Stimulated activated CD4-positive, alpha-beta T cell treated with anti-CD3 and anti-CD28 coated beads, Interleukin-4, amount 100 ng/mL, for 4 hours (primary cell): ENCODE results near the gene TPTE.
"Not testable (repeated sequence)": the region's sequence is repeated elsewhere in the genome, so short reads cannot be mapped to it uniquely, and the experiment has no call there.

Source experiments
- DNase-seq, 2 experiments: peaks; one replicate each; pipeline ENCODE4 v3.0.0-alpha.2; 2020

TPTE gene

DNA sequence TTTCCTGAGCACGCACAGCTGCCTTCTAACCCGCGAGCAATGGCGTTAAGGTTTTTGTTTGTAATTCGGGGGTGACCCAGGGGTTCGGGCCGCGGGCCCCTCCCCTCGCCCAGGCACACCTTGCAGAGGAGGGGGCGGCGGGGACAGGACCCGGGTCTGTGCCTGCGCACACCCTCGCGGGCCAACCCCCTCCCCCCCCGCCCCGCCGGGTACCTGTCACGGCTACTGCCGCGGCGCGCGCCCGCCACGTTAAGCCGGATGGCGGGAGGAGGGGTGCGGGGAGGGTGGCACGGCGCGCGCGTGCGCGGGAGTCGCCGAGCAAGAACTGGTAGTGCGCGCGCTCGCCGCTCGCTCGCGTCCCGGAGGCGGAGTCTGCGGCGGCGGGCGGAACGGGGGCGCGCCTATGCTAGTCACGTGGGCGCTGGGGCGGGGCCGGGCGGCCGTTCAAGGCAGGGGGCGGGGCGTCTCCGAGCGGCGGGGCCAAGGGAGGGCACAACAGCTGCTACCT, at the start of gene TPTE:
TSS of gene TPTE (plus strand) at position 493 of the 508 bp plus-strand sequence. CDS start 17,141 bp downstream, outside the sequence.
- no peak for DNase-seq

- not testable (repeated sequence) for DNase-seq
Observed at GRCh38 chr21:10471999-10472398, 49.4 kb upstream of the TPTE start.

DNA sequence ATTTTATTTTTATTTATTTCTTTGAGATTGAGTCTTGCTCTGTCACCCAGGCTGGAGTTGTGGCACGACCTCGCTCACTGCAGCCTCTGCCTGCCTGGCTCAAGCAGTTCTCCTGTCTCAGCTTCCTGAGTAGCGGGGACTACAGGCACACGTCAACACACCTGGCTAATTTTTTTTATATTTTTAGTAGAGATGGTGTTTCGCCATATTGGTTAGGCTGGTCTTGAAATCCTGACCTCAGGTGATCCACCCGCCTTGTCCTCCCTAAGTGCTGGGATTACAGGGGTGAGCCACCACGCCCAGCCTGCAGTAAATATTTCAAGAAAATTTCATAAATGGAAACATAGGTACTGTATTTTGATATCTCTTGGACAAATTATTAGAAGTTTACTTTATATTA, 43.6 kb upstream of the TPTE start:
- DNase-seq = not testable (repeated sequence)

DNA sequence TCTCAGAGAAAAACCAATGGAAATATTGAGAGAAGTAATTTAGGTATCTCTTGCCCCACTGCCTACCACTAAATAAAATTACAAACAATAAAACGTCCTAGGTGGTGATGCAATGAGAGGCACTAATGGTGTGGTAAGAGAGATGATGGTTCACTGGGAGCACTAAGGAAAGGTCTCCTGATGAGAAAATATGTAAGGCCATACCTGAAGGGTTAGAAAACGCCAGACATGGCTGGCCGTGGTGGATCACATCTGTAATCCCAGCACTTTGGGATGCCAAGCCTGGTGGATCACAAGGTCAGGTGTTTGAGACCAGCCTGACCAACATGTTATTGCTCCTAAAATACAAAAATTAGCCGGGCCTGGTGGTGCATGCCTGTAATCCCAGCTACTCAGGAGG, 41.5 kb upstream of the TPTE start:
- not testable (repeated sequence) for DNase-seq

DNA sequence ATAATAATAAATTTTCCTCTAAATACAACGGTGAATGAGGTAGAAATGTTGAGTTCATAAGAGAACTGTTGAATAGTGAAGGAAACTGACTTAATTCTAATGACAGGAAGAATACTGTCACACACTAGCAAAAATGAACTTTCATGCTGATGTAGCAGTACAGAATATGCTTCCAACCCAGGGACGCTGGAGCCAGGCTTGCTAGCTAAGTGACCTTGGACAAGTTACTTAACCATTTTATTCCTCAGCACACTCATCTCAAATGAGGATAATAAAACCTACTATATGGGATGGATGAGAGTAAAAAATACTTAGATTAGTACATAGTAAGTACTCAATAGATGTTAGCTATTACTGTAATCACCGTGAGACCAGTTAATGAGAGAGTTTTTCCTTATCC, 36.5 kb upstream of the TPTE start:
- DNase-seq = not testable (repeated sequence)

DNA sequence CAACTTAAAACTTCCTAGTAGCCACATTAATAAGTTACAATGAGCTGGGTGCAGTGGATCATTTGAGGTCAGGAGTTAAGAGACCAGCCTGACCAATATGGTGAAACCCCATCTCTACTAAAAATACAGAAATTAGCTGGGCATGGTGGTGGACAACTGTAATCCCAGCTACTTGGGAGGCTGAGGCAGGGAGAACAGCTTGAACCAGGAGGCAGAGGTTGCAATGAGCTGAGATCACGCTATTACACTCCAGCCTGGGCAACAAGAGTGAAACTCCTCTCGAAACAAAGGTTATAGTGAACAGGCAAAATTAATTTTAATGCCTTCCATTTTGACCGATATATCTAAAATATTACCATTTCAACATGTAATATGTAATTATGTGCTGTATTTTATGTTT, 30.9 kb upstream of the TPTE start:
- not testable (repeated sequence) for DNase-seq

- DNase-seq = no peak
Observed at GRCh38 chr21:10511116-10511515, 10.3 kb upstream of the TPTE start.

DNA sequence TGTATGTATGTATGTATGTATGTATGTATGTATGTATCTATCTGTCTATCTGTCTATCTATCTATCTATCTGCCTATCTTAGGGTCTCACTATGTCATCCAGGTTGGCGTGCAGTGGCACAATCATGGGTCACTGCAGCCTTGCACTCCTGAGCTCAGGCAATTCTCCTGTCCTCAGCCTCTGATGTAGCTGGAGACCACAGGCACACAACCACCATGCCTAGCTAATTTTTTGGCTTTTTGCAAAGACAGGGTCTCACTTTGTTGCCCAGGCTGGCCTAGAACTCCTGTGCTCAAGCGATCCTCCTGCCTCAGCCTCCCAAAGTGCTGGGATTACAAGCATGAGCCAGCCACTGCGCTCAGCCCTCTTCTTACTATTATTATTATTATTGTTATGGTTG, 4.5 kb upstream of the TPTE start:
- not testable (repeated sequence) for DNase-seq

GRCh38 chr21:10517904-10518303, 3.5 kb upstream of the TPTE start:
- DNase-seq = not testable (repeated sequence)

DNA sequence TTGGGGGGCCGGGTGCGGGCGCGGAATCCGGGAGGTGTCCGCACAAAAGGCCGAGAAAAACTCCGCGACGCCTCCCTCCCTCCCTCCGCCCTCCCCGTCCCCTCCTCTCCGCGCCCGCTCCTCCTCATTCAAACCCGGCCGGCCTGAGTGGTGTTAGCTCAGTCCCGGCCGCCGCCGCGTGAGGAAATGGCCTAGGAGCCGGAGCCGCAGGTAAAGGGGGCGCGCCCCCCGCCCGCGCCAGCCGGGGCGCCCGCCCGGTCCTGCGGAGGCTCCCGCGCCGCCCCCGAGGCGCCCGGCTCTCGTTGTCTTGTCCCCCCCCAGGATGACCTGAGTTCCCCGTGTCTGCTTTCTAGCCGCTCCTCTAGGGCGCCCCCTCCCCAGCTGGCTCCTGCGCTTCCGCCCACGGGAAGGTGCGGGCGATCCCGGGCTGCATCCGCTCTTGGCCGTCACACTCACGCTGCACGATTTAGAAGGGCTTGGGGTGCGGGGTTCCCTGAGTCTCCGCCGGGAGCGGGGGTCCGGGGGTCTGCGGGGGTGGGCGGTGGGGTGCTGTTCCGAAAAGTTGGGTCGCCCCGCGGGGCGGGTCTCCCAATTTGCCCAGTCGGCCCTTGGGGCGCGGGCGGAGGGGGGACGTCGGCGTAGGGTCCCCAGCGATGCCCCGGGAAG, 585 bp downstream of the TPTE start:
- DNase-seq = not testable (repeated sequence)

DNA sequence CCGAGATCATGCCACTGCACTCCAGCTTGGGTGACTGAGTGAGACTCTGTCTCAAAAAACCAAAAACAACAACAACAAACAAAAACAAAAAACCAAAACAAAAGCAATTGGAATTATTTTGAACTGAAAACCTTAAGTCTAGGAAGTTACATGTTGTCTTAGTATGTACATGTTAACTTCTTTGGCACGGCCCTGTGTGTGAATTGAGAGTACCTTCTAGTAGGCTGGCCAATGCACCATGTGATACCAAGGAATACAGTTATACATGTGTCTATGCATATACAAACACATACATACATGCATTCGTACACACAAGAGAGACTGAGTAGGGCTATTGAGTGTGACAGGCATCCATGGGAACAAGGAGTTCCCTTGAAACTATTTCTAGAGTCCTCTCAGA, 18.6 kb downstream of the TPTE start:
- DNase-seq = no peak

DNA sequence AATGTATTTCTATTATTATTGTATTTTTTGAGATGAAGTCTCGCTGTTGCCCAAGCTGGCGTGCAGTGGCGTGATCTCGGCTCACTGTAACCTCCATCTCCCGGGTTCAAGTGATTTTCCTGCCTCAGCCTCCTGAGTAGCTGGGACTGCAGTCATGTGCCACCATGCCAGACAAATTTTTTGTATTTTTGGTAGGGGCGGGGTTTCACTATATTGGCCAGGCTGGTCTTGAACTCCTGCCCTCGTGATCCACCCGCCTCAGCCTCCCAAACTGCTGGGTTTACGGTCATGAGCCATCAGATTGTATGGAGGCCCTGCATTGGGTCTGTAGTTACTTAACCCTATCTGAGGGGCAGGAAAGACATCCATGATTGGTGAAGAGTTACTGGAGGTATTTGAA, 23.0 kb downstream of the TPTE start:
- DNase-seq = not testable (repeated sequence)

- not testable (repeated sequence) for DNase-seq
Observed at GRCh38 chr21:10547868-10548267, 26.5 kb downstream of the TPTE start.

- not testable (repeated sequence) for DNase-seq
Observed at GRCh38 chr21:10548331-10548954, 27.1 kb downstream of the TPTE start.

DNA sequence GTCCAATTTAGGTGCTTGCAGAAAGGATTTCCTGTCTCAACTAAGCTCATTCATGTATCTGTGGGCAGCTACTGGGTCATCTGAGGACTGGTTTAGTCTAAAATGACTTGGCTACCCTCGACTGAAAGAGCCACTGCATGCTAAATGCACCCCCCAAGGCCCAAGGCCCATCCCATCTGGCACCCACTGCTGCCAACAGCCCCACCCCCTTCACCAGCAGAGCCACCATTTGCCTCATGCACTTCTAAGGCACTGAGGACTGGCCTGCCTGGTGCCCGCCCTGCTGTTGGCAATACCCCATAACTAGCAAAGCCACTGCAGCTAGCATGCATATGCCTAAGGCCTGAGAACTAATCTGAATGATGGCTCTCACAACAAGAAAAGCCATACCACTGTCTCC, 49.4 kb downstream of the TPTE start:
- DNase-seq = not testable (repeated sequence)

DNA sequence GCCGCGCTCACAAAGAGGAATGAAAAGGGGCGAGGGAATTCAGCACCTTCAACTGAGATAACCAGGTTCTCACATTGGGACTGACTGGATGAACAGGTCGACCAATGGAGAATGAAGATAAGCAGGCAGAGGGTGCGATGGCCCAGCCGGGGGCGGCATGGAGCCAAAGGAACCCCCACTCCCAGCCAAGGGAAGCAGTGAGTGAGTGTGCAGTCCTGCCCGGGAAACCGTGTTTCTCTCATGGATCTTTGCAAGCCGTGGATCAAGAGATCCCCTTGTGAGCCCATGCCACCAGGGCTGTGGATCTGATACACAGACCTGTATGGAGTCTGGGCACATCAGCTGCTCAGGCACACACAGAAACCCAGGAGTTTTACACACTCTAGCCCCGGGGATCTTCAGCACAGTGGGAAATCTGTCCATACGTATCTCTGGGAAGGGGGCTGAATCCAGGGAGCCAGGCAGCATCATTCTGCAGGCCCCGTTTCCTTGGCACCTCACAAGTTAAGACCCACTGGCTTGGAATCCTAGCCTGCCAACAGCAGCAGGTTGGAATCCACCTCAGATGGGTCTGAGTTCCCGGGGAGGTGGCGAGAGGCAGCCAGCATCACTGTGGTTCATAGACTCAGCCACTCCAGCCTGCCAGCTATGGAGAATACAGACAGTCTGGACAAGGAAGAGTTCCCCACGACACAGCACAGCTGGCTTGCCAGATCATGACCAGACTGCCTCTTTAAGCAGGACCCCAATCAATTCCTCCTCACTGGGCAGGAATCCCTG, 53.3 kb downstream of the TPTE start:
- DNase-seq = not testable (repeated sequence)

DNA sequence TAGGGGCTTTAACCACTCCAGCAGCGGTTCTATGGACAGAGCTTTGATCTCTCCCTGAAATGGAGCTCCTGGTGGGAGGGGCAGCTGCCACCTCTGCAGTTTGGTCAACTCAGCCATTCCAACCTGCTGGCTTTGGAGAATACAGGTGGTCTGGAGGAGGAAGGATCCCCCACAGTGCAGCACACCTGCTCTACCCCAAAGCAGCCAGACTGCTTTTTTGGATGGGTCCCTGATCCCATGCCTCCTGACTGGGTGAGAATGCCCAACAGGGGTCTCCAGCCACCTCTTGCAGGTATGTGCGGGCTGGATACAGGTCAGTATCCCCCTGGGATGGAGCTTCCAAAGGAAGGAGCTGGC, 53.9 kb downstream of the TPTE start:
- DNase-seq = no peak

DNA sequence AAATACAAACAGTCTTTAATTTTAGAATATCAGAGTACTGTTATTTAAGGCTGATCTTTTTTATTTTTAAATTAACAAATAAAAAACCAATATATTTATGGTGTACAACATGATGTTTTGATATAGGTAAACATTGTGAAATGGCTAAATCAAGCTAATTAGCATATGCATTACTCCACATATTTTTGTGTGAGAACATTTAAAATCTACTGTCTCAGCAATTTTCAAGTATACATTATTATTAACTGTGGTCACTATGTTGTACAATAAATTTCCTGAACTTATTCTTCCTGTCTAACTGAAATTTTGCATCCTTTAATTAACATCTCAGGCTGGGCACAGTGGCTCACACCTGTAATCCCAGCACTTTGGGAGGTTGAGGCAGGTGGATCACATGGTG, 57.5 kb downstream of the TPTE start:
- DNase-seq = not testable (repeated sequence)

DNA sequence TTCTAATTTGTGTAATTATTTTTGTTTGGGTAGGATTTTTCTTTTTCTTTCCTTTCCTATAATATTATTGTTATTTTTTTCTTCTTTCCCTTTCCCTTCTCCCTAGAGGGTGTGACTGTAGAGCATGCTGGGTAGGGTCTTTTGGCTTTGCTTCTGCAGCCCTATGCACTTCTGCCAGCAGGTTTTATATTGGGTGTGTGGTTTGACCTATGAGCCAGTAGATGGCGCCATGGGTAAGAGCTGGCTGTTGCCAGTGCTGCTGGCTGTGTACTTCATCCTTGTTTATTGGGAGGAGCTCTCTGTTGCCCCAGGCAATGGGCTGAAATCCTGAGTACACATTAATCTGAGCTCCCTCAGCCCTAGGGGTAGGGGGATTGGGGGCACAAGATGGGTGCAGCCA, 67.7 kb downstream of the TPTE start:
- not testable (repeated sequence) for DNase-seq

- not testable (repeated sequence) for DNase-seq
Observed at GRCh38 chr21:10607074-10607473, 85.7 kb downstream of the TPTE start.

- not testable (repeated sequence) for DNase-seq
Observed at GRCh38 chr21:10614285-10614684, 92.9 kb downstream of the TPTE start.

DNA sequence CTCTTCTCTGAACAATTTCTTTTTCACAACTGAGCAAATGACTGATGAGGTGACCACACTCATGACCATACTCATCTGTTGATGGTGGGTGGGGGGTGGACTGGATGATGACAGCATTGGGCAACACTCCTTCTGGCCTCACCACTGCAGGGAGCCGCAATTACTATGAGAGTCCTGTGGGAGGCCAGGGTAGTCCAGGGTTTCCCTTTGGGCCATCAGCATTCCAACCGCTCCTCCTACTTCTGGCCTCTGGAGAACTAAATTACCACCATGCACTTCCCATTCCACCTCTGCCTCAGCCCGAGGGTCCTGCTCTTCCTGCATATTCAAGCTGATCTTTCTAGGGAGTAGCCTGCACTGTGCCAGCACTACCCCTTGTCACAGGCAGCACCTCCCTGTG, 94.7 kb downstream of the TPTE start:
- not testable (repeated sequence) for DNase-seq

- no peak for DNase-seq
Observed at GRCh38 chr21:10616535-10616934, 95.2 kb downstream of the TPTE start.
